ENCODE data around the gene HACD3.
"Not testable (repeated sequence)": the region's sequence is repeated elsewhere in the genome, so short reads cannot be mapped to it uniquely, and the experiment has no call there.

HACD3 gene

GRCh38 chr15:65603559-65603958 is 73.3 kb downstream of the HACD3 start:
- DNase-seq = no peak

DNA sequence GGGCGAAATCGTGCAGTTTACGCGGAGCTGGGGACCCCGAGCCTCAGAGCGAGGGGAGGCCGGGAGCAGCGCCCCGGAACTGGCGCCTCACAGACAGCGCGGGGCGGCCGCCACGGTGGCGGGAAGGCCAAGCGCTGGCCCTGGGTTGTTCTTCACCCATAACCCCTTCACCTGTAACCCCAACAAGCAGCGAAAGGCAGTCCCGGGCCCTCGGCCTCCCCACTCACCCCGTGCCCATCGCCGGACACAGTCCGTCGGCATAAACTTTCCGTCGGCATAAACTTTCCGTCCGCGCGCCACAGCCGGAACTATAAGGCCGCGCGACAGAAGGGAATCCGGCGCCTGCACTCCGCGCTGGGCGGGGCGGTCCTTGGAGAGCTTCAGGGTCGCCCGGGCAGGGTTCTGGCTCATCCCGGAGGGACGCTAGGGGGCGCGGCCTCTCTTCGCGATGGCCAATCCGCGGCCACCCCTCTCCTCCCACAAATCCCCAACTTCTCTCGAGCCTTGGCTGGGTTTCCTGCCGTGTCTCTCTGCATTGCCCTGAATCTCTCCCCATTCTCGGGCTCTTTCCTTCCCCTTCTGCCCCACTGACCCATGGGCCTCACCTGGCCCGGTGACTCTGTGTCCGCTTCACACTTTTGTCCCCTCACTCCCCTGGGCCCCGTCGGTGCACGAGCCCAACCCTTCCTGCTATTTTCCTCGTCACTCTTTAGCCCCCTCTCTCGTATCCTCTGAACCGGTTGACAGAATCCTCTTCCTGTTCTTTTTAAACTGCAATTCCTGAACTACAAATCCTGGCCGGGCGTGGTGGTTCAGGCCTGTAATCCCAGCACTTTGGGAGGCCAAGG is 80.8 kb downstream of the HACD3 start, which contains the start of gene INTS14:
TSS of gene INTS14 (minus strand) at position 261 of the 848 bp plus-strand sequence. CDS start 3,751 bp downstream, outside the sequence.
- DNase-seq = peak; percentile 97

DNA sequence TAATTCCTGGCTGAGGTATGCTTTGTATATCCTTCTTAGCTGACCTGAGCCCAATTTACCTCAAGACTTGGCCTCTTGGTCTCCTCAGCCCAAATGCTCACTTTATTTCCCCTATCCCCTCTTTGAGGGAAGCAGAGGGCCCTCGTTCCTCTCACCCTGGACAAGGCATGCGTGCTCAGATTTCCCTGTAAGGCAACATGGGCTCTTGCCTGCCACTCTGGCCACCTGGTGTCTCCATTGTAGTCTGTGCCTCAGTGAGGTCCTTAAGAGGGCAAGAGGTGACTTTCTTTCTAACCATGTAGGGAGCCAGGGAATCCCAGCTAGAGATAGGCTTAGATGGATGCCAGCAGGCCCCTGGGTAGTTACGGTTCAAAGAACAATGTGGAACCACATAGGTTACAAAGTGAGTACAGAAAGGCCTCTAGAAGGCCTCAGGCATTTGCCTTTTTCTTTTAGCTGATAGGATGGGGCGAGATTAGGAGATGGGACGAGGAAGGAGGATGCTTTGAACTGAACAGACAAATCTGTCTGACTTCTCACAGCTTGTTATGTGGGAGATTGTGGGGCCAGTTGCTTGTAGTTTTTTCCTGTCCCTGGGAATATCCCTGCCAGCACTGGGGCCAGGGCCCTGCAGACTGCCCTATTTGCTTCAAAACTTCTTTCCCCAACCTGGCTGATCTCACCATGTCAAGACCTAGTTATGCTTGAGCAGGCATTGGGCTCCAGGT is 81.8 kb downstream of the HACD3 start:
- no peak for DNase-seq

DNA sequence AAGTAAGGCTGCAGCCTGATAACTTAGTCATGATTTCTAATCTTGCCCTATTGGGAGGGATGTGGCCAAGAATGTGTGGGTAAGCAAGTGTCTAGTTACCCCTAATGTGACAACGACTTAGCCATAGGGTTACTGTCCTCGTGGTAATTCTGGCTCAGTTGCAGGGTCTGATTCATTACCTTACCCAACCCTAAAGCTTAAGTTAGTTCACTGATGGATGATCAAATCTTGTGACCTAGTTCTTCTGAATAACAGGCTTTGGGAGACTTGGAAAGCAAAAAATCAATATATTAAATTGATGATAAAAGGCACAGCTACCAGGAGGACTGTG is 82.3 kb downstream of the HACD3 start:
- DNase-seq = no peak

- DNase-seq = no peak
Observed at GRCh38 chr15:65612949-65613744, 82.9 kb downstream of the HACD3 start.

- DNase-seq = not testable (repeated sequence)
Observed at GRCh38 chr15:65615887-65616286, 85.6 kb downstream of the HACD3 start.

- DNase-seq = no peak
Observed at GRCh38 chr15:65618560-65619109, 88.4 kb downstream of the HACD3 start.

DNA sequence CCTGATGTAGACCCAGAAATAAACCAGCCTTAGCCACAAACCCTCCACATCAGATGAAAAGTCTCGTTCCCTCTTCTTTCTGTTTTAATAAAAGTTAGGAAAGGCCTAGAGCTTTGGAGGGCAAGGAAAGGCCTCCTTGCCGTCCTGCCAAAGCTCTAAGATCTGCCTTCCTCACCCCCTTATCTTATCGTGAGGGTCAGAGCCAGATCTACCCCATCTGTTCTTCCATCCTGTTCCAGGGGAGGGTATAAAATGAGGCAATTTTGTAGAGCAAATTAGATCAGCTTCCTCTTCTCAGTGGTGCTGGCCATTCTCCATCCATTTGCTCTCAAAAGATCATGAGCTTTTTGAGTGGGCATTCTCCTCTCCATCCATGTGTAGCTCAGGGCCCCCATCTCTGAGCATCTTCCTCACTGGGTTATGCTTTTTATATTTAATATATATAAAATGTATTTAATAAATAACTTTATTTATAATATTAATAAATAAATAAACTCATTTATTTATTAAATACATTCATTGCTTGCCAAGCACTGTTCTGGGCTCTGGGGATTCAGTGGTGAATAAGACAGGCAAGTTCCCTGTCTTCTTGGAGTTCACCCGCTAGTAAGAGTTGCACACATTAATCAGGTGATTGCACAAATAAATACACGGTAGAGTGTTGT is 89.5 kb downstream of the HACD3 start:
- no peak for DNase-seq

DNA sequence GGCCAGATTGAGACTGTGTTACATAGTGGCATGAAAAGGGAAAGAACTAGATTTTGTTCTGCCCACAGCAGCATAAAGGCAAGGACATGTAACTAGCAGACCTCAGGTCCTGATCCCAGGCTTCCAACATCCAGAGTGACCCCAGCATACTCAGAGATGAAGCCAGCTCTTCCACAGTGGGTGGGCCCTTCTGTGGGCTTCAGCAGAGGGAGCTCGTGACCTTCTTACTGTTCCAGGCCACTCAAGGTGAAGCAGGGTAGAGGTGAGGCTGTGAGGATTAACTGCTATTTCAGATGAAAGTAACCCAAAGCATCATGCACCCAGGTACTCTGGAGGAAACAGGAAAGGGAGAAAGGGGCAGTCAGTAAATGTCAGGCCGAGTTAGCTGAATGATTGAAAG is 90.6 kb downstream of the HACD3 start:
- no peak for DNase-seq

DNA sequence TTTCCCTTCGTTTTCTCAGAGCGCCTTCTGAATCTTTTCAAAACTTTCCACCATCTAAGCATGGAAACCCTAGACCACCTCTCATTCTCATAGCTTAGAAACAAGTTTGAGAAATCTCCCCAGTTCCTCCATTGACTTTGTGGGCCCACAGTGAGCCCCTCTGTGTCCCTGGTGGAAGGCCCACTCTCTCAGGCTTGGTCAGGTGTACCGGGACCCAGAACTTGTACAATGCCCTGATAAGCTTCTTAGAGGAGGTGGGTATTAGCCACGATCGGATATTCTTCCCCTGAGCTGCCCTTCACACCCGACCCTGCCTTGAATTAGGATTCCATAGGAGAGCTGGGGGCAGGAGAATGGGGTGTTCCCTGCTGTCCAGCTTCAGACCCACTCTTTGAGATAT is 91.4 kb downstream of the HACD3 start, which contains the start of gene SLC24A1:
TSS of gene SLC24A1 (plus strand) at position 301 of the 400 bp plus-strand sequence. CDS start 2,143 bp downstream, outside the sequence.
- DNase-seq = no peak

DNA sequence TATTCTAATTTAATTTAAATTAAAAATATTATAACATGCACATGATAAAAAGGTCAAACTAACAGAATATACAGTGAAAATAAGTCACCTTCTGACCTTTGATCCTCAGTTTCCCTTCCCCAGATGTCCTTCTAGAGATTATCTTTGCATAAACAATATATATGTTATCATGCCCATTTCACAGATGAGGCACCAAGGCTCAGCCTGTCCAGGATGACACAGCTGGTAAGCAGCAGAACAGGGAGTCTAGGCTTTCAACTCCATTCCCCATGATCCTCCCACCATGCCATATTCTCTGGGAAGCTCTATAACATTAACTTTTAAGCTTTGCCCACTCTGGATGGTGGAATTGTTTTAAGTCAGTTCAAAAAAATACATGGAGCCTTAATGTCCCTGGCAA is 92.8 kb downstream of the HACD3 start:
- DNase-seq = no peak

GRCh38 chr15:65626856-65627255 is 96.6 kb downstream of the HACD3 start:
- DNase-seq = no peak
